ENCODE data around the gene RAB24.

DNA sequence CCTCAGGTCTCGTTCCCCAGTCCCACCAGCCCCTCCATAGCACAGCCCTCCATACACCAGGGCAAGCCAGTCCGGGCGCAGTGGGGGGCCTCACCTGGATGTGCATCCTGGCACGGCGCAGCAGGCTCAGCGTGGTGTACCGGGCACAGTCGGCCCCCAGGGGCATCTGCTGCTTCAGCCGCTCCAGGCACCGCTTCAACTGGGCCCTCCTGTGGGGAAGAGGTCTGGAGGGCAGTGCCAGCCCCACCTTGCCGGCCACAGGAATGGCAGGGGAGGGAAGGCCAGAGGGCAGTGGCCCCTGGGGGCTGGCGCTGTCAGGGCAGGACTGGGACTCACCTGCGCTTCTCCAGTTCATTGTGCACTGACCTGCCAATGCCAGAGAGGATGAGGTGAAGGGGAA is 6.8 kb upstream of the RAB24 start:
- TF ChIP-seq POLR2A (IDR thresholded peaks at IDR 0.05) (no peak), CTCF (IDR thresholded peaks at IDR 0.05) (no peak)
